SK-N-SH (cell line): Measurements from ENCODE around the gene ACBD6.

ENCODE experiments used
- ELF1 ChIP-seq: IDR thresholded peaks from 2 replicates; pipeline ENCODE4 v1.4.0; 2012
- FOXM1 ChIP-seq: IDR thresholded peaks from 2 replicates; pipeline ENCODE4 v1.4.0; 2012; ENCODE audit warnings: low read depth, mild to moderate bottlenecking
- GATA2 ChIP-seq: sonication (generic); formaldehyde crosslinking; IDR thresholded peaks from 2 replicates; pipeline ENCODE4 v1.5.0; 2020; ENCODE audit warnings: mild to moderate bottlenecking, missing genetic modification reagents
- POLR2AphosphoS5 ChIP-seq: IDR thresholded peaks from 2 replicates; pipeline ENCODE4 v1.6.1; 2012; ENCODE audit warnings: low read depth, low read length
- YY1 ChIP-seq: IDR thresholded peaks from 2 replicates; pipeline ENCODE4 v1.4.0; 2012; ENCODE audit warnings: low read depth, mild to moderate bottlenecking
- TF ChIP-seq, protein P1 (sequence below): fragments of 200-600 bp; sonication (generic); IDR thresholded peaks from 2 replicates; pipeline ENCODE4 v1.6.1; 2017; ENCODE audit warnings: antibody characterized with exemption, mild to moderate bottlenecking, moderate library complexity
- TF ChIP-seq, protein P2 (sequence below): IDR thresholded peaks from 2 replicates; pipeline ENCODE4 v1.6.1; 2012; ENCODE audit warnings: mild to moderate bottlenecking, low read depth, low read length, moderate library complexity

DNA sequence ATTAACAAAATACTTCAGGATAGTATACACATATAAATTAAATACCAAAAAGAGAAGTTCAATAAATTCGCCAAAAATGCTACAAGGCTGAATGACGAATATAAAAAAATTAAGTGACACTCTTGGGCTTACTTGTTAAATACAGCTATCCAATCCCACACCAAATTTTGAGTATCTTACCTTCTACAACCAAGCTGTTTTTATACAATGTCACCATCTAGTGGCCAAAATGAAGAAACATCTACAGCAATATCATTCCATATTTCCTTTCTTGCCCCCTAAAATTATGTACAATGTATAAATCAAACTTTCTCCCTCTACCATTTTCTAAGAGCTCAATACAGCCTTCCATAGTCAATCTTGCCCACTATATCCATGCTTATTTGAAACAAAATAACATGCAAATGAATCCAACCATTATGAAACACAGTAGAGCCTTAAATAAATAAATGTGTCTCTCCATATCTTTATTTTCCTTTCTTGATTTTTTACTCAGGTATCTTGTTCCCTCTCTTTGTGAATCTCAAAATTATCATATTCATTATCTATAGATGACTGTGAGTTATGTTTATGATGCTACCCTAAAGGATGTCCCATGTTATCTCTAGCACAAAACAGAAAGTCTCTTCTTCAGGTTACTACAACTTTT, 86.3 kb downstream of the ACBD6 start:
- TF ChIP-seq POLR2AphosphoS5 (no peak), FOXM1 (no peak), YY1 (no peak), GATA2 (CRISPR knock-in tag) (no peak), ELF1 (no peak)
- TF ChIP-seq, protein P1, sequence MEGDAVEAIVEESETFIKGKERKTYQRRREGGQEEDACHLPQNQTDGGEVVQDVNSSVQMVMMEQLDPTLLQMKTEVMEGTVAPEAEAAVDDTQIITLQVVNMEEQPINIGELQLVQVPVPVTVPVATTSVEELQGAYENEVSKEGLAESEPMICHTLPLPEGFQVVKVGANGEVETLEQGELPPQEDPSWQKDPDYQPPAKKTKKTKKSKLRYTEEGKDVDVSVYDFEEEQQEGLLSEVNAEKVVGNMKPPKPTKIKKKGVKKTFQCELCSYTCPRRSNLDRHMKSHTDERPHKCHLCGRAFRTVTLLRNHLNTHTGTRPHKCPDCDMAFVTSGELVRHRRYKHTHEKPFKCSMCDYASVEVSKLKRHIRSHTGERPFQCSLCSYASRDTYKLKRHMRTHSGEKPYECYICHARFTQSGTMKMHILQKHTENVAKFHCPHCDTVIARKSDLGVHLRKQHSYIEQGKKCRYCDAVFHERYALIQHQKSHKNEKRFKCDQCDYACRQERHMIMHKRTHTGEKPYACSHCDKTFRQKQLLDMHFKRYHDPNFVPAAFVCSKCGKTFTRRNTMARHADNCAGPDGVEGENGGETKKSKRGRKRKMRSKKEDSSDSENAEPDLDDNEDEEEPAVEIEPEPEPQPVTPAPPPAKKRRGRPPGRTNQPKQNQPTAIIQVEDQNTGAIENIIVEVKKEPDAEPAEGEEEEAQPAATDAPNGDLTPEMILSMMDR: peak; percentile 71
- TF ChIP-seq, protein P2, sequence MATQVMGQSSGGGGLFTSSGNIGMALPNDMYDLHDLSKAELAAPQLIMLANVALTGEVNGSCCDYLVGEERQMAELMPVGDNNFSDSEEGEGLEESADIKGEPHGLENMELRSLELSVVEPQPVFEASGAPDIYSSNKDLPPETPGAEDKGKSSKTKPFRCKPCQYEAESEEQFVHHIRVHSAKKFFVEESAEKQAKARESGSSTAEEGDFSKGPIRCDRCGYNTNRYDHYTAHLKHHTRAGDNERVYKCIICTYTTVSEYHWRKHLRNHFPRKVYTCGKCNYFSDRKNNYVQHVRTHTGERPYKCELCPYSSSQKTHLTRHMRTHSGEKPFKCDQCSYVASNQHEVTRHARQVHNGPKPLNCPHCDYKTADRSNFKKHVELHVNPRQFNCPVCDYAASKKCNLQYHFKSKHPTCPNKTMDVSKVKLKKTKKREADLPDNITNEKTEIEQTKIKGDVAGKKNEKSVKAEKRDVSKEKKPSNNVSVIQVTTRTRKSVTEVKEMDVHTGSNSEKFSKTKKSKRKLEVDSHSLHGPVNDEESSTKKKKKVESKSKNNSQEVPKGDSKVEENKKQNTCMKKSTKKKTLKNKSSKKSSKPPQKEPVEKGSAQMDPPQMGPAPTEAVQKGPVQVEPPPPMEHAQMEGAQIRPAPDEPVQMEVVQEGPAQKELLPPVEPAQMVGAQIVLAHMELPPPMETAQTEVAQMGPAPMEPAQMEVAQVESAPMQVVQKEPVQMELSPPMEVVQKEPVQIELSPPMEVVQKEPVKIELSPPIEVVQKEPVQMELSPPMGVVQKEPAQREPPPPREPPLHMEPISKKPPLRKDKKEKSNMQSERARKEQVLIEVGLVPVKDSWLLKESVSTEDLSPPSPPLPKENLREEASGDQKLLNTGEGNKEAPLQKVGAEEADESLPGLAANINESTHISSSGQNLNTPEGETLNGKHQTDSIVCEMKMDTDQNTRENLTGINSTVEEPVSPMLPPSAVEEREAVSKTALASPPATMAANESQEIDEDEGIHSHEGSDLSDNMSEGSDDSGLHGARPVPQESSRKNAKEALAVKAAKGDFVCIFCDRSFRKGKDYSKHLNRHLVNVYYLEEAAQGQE: no peak
